ENCODE data around the gene C19orf38.
"Not testable (repeated sequence)": the region's sequence is repeated elsewhere in the genome, so short reads cannot be mapped to it uniquely, and the experiment has no call there.

C19orf38 gene

DNA sequence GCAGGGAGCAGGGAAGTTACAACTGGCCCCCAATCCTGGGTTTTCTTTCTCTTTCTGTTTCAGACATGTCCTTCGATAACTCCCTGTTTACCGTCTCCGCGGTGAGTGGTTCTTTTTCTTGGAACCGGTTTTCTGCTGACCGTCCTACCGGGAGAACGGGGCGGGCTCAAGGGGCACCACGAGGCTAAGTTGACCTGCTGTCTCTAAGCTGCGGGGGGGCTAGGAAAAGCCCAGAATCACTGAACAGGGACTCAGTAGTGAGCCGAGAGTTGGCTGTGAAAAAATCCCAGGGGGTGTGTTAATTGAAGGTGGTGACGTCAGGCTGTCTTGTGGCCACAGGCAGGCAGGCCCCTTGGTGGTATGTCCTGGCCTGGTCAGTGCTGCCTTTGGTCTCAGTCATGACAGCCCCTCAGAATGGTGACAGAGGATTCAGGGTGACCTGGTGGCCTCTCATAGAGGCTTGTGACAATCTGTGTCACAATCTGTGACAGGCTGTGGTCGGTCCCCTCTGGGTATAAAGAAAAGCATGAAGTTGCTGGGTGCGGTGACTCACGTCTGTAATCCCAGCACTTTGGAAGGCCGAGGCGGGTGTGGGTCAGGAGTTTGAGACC lies 15.0 kb downstream of the C19orf38 start:
- no peak for TF ChIP-seq PPARA (CRISPR knock-in tag; IDR thresholded peaks at IDR 0.05; ENCODE audit: borderline replicate concordance)
- no peak for TF ChIP-seq TOX (CRISPR knock-in tag; IDR thresholded peaks at IDR 0.05; ENCODE audit: borderline replicate concordance)
- TF ChIP-seq, protein P1, sequence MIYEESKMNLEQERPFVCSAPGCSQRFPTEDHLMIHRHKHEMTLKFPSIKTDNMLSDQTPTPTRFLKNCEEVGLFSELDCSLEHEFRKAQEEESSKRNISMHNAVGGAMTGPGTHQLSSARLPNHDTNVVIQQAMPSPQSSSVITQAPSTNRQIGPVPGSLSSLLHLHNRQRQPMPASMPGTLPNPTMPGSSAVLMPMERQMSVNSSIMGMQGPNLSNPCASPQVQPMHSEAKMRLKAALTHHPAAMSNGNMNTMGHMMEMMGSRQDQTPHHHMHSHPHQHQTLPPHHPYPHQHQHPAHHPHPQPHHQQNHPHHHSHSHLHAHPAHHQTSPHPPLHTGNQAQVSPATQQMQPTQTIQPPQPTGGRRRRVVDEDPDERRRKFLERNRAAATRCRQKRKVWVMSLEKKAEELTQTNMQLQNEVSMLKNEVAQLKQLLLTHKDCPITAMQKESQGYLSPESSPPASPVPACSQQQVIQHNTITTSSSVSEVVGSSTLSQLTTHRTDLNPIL (CRISPR knock-in tag; IDR thresholded peaks at IDR 0.05; ENCODE audit: low read depth) = no peak
- TF ChIP-seq ZFP30 (CRISPR knock-in tag; IDR thresholded peaks at IDR 0.05) = no peak
- no peak for TF ChIP-seq RARB (CRISPR knock-in tag; IDR thresholded peaks at IDR 0.05)
- TF ChIP-seq ZNF70 (CRISPR knock-in tag; IDR thresholded peaks at IDR 0.05) = no peak
- no peak for ATAC-seq

DNA sequence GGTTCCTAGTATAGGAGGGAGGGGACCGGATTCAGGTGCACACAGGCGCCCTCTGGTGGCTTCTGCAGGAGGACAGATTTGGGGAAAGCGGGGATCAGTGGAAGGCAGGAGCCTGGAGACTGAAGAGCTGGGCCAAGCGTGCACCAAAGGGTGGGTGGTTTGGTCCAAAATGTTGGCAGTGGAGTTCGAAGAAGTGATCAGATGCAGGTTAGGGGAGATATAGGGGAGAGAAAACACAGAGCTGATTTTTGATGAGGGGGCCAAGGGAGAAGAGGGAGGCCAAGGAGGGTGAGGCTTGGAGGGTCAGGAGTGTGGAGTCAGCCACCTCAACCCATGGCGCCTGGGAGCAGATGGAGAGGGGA lies 16.3 kb downstream of the C19orf38 start:
- ATAC-seq = peak; percentile 97
- TF ChIP-seq ISL1 (CRISPR knock-in tag; IDR thresholded peaks at IDR 0.05) (no peak), ZFP3 (CRISPR knock-in tag; IDR thresholded peaks at IDR 0.05) (no peak), ZC3H10 (CRISPR knock-in tag; IDR thresholded peaks at IDR 0.05) (no peak), ZNF8 (CRISPR knock-in tag; IDR thresholded peaks at IDR 0.05) (no peak), ZNF565 (CRISPR knock-in tag; conservative IDR thresholded peaks at IDR 0.05; ENCODE audit: low read depth) (no peak), TOX (CRISPR knock-in tag; IDR thresholded peaks at IDR 0.05; ENCODE audit: borderline replicate concordance) (no peak), ESRRG (CRISPR knock-in tag; IDR thresholded peaks at IDR 0.05) (no peak)
- TF ChIP-seq, protein P2, sequence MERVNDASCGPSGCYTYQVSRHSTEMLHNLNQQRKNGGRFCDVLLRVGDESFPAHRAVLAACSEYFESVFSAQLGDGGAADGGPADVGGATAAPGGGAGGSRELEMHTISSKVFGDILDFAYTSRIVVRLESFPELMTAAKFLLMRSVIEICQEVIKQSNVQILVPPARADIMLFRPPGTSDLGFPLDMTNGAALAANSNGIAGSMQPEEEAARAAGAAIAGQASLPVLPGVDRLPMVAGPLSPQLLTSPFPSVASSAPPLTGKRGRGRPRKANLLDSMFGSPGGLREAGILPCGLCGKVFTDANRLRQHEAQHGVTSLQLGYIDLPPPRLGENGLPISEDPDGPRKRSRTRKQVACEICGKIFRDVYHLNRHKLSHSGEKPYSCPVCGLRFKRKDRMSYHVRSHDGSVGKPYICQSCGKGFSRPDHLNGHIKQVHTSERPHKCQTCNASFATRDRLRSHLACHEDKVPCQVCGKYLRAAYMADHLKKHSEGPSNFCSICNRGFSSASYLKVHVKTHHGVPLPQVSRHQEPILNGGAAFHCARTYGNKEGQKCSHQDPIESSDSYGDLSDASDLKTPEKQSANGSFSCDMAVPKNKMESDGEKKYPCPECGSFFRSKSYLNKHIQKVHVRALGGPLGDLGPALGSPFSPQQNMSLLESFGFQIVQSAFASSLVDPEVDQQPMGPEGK (CRISPR knock-in tag; IDR thresholded peaks at IDR 0.05; ENCODE audit: borderline replicate concordance) = no peak

DNA sequence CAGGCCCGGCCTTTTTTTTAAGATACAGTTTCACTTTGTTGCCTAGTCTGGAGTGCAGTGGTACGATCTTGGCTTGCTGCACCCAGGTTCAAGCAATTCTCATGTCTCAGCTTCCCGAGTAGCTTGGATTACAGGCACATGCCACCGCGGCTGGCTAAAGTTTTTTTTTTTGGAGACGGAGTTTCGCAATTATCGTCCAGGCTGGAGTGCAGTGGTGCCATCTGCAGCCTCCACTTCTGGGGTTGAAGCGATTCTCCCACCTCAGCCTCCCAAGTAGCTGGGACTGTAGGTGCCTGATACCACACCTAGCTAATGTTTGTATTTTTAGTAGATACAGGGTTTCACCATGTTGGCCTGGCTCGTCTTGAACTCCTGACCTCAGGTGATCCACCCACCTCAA lies 18.3 kb downstream of the C19orf38 start:
- ATAC-seq = no peak

DNA sequence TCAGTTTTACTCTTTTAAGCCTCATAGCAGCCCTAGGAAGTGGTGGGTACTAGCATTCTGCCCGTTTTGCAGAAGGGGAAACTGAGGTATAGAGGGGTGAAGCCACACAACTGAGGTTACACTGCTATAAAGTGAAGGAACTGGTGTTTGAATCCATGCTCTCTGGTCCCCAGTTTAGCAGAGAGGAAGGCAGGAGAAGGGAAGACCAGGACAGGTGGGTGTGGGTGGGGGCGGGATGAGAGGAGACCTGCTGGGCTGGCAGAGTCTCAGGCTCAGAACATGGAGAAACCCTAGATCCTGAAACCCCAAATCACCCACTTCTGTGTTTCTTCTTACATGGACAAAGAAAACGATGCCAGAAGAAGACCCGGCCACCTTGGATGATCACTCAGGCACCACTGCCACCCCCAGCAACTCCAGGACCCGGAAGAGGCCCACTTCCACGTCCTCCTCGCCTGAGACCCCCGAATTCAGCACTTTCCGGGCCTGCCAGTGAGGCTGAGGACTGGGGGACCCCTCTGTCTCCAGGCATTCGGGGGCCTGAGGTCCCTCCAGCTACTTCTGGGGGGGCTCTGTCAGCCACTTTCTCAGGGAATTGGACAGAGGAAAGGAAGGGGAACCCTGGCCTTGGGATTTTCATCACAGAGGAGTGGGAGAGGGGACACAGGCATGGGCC lies 20.8 kb downstream of the C19orf38 start:
- TF ChIP-seq, protein P2 (CRISPR knock-in tag; IDR thresholded peaks at IDR 0.05; ENCODE audit: borderline replicate concordance) = no peak
- TF ChIP-seq ZNF8 (CRISPR knock-in tag; IDR thresholded peaks at IDR 0.05) (no peak), BACH2 (CRISPR knock-in tag; IDR thresholded peaks at IDR 0.05; ENCODE audit: borderline replicate concordance) (no peak), ZNF70 (CRISPR knock-in tag; IDR thresholded peaks at IDR 0.05) (no peak), CSDC2 (CRISPR knock-in tag; IDR thresholded peaks at IDR 0.05) (no peak), TOX (CRISPR knock-in tag; IDR thresholded peaks at IDR 0.05; ENCODE audit: borderline replicate concordance) (no peak)
- TF ChIP-seq, protein P1 (CRISPR knock-in tag; IDR thresholded peaks at IDR 0.05; ENCODE audit: low read depth) = no peak
- TF ChIP-seq, protein P3, sequence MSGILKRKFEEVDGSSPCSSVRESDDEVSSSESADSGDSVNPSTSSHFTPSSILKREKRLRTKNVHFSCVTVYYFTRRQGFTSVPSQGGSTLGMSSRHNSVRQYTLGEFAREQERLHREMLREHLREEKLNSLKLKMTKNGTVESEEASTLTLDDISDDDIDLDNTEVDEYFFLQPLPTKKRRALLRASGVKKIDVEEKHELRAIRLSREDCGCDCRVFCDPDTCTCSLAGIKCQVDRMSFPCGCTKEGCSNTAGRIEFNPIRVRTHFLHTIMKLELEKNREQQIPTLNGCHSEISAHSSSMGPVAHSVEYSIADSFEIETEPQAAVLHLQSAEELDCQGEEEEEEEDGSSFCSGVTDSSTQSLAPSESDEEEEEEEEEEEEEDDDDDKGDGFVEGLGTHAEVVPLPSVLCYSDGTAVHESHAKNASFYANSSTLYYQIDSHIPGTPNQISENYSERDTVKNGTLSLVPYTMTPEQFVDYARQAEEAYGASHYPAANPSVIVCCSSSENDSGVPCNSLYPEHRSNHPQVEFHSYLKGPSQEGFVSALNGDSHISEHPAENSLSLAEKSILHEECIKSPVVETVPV (CRISPR knock-in tag; IDR thresholded peaks at IDR 0.05) = no peak
- no peak for ATAC-seq

More for the DNA sequence above, 18.3 kb downstream of the C19orf38 start:
- TF ChIP-seq ZNF8 (CRISPR knock-in tag; IDR thresholded peaks at IDR 0.05) (no peak), ZFP3 (CRISPR knock-in tag; IDR thresholded peaks at IDR 0.05) (no peak), PPARA (CRISPR knock-in tag; IDR thresholded peaks at IDR 0.05; ENCODE audit: borderline replicate concordance) (no peak), OSR1 (CRISPR knock-in tag; IDR thresholded peaks at IDR 0.05) (no peak), ZFP30 (CRISPR knock-in tag; IDR thresholded peaks at IDR 0.05) (no peak), SNAI2 (CRISPR knock-in tag; IDR thresholded peaks at IDR 0.05) (no peak)
- TF ChIP-seq, protein P1 (CRISPR knock-in tag; IDR thresholded peaks at IDR 0.05; ENCODE audit: low read depth) = no peak
- TF ChIP-seq, protein P4, sequence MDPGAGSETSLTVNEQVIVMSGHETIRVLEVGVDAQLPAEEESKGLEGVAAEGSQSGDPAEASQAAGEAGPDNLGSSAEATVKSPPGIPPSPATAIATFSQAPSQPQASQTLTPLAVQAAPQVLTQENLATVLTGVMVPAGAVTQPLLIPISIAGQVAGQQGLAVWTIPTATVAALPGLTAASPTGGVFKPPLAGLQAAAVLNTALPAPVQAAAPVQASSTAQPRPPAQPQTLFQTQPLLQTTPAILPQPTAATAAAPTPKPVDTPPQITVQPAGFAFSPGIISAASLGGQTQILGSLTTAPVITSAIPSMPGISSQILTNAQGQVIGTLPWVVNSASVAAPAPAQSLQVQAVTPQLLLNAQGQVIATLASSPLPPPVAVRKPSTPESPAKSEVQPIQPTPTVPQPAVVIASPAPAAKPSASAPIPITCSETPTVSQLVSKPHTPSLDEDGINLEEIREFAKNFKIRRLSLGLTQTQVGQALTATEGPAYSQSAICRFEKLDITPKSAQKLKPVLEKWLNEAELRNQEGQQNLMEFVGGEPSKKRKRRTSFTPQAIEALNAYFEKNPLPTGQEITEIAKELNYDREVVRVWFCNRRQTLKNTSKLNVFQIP (CRISPR knock-in tag; IDR thresholded peaks at IDR 0.05; ENCODE audit: borderline replicate concordance, low read depth) = no peak

DNA sequence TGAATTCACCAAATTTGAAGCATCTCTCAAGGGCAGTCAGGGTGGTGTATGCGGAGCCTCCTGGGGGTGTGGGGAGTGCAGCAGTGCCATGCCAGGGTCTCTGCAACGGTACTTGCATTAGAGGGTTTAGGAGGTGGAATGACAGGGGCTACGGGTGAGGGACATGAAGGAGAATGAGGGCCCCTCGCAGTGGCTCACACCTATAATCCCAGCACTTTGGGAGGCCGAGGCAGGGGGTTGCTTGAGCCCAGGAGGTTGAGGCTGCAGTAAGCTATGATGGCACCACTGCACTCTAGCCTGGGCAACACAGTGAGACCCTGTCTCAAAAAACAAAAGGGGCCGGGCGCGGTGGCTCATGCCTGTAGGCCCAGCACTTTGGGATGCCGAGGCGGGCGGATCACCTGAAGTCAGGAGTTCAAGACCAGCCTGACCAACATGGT lies 21.7 kb downstream of the C19orf38 start:
- ATAC-seq = not testable (repeated sequence)

Measured in SK-N-SH treated with all-trans-retinoic acid at 6 μM for 48 hours (cell line).